ENCODE results near the gene PWP1.

- TF ChIP-seq ELF4 (IDR thresholded peaks at IDR 0.05) (no peak), PKNOX1 (IDR thresholded peaks at IDR 0.05) (no peak), FOXA1 (IDR thresholded peaks at IDR 0.05) (no peak), BHLHE40 (IDR thresholded peaks at IDR 0.05; ENCODE audit: borderline replicate concordance) (no peak), HDGF (IDR thresholded peaks at IDR 0.05; ENCODE audit: borderline replicate concordance) (no peak), FOXK2 (IDR thresholded peaks at IDR 0.05) (no peak), L3MBTL2 (conservative IDR thresholded peaks at IDR 0.05) (no peak), LEF1 (IDR thresholded peaks at IDR 0.05; ENCODE audit: borderline replicate concordance) (no peak), CTBP1 (IDR thresholded peaks at IDR 0.05; ENCODE audit: borderline replicate concordance) (no peak), FOXM1 (IDR thresholded peaks at IDR 0.05; ENCODE audit: borderline replicate concordance) (no peak), ZNF384 (IDR thresholded peaks at IDR 0.05) (no peak), ARNT (IDR thresholded peaks at IDR 0.05) (no peak), NFRKB (IDR thresholded peaks at IDR 0.05) (no peak), TARDBP (IDR thresholded peaks at IDR 0.05) (no peak)
Measured at GRCh38 chr12:107681836-107682820, 3.5 kb upstream of the PWP1 start.

Measured in HEK293T (cell line).